ENCODE measurements around the gene WDR37. TPM values are rescaled to one million over a fixed set of nuclear protein-coding genes. Genes with fewer than 3 reads are reported as not detected.
"Not testable (repeated sequence)": the region's sequence is repeated elsewhere in the genome, so short reads cannot be mapped to it uniquely, and the experiment has no call there.

WDR37 gene
- 12.1 TPM for polyA plus RNA-seq (2013)

GRCh38 chr10:1056326-1057105 lies at the start of gene WDR37:
Gene WDR37, plus strand, starts transcription at chr10:1056385. Its CDS starts 15,771 bp downstream, at chr10:1072156.
- Histone ChIP-seq H3K36me3 (ENCODE audit: control insufficient read depth in 4 of 4, insufficient read depth in 4 of 4, low read length in 3 of 4) (peaks cover 8 to 27% (median 13%) of the 10 kb centered on the region in 4 experiments), H3K4me1 (ENCODE audit: control extremely low read depth in 1 of 4, control insufficient read depth in 4 of 4, insufficient read depth in 4 of 4, low read length in 3 of 4) (peaks cover 13 to 40% (median 27%) of the 10 kb centered on the region in 4 experiments), H3K27me3 (replicated peaks in 2 of 5; ENCODE audit: control insufficient read depth in 4 of 5, insufficient read depth in 5 of 5, low read length in 4 of 5) (no peaks in the 10 kb centered on the region), H3K4me3 (ENCODE audit: control insufficient read depth in 1 of 7, extremely low read depth in 1 of 7, insufficient read depth in 4 of 7, low read depth in 2 of 7, low read length in 6 of 7) (peak within 1 kb of the TSS; percentile 90 to 100 (median 95)), H3K27ac (ENCODE audit: insufficient read depth in 1 of 2, low read depth in 1 of 2, low read length in 2 of 2, poor library complexity in 1 of 2, severe bottlenecking in 2 of 2) (peak within 1 kb of the TSS; percentile 93 to 94), H3K9me3 (ENCODE audit: control extremely low read depth in 1 of 5, control insufficient read depth in 4 of 5, insufficient read depth in 2 of 5, low read depth in 1 of 5, low read length in 4 of 5) (no peaks in the 10 kb centered on the region)
- 0% methylated on average over 67 of the region's 87 CpGs for WGBS (ENCODE audit: insufficient coverage)
- ChIA-PET CTCF (interaction anchor here (1.0 to 1.3 kb wide), 2 partner anchors 14 to 40 kb away, joined by 3 read pairs; no protein-coding TSS in a partner anchor), POLR2A (interaction anchor here (0.6 to 2.3 kb wide), 2 partner anchors 13 to 371 kb away, joined by 4 to 9 read pairs; no protein-coding TSS in a partner anchor)
- DNase-seq = peak; percentile 80 to 91 (median 82)

GRCh38 chr10:1006573-1006972 lies 49.6 kb upstream of the WDR37 start:
- DNase-seq = no peak
- ChIA-PET POLR2A (interaction anchor here (0.9 kb wide), 1 partner anchor 35 kb away, joined by 4 read pairs; no protein-coding TSS in a partner anchor), CTCF (interaction anchor here (0.5 kb wide), 1 partner anchor 59 kb away, joined by 3 read pairs; no protein-coding TSS in a partner anchor)
- Histone ChIP-seq H3K4me3 (ENCODE audit: control insufficient read depth in 1 of 7, extremely low read depth in 1 of 7, insufficient read depth in 4 of 7, low read depth in 2 of 7, low read length in 6 of 7) (no peak overlapping the region), H3K36me3 (ENCODE audit: control insufficient read depth in 4 of 4, insufficient read depth in 4 of 4, low read length in 3 of 4) (peaks cover 41 to 97% (median 80%) of the 10 kb centered on the region in 4 experiments), H3K27me3 (replicated peaks in 2 of 5; ENCODE audit: control insufficient read depth in 4 of 5, insufficient read depth in 5 of 5, low read length in 4 of 5) (no peaks in the 10 kb centered on the region), H3K9me3 (ENCODE audit: control extremely low read depth in 1 of 5, control insufficient read depth in 4 of 5, insufficient read depth in 2 of 5, low read depth in 1 of 5, low read length in 4 of 5) (peaks cover 5 to 26% (median 7%) of the 10 kb centered on the region in 5 experiments), H3K4me1 (ENCODE audit: control extremely low read depth in 1 of 4, control insufficient read depth in 4 of 4, insufficient read depth in 4 of 4, low read length in 3 of 4) (no peaks in the 10 kb centered on the region), H3K27ac (ENCODE audit: insufficient read depth in 1 of 2, low read depth in 1 of 2, low read length in 2 of 2, poor library complexity in 1 of 2, severe bottlenecking in 2 of 2) (no peak overlapping the region)
- 96% methylated on average over 9 of the region's 9 CpGs for WGBS (ENCODE audit: insufficient coverage)

GRCh38 chr10:1007583-1007982 lies 48.6 kb upstream of the WDR37 start:
- CTCF ChIA-PET = no interaction called here

GRCh38 chr10:1009071-1009494 lies 47.1 kb upstream of the WDR37 start:
- H3K27ac ChIP-seq (ENCODE audit: insufficient read depth in 1 of 2, low read depth in 1 of 2, low read length in 2 of 2, poor library complexity in 1 of 2, severe bottlenecking in 2 of 2) = no peak overlapping the region
- H3K27me3 ChIP-seq (replicated peaks in 2 of 5; ENCODE audit: control insufficient read depth in 4 of 5, insufficient read depth in 5 of 5, low read length in 4 of 5) = no peaks in the 10 kb centered on the region
- peaks cover 0 to 3% (median 0%) of the 10 kb centered on the region in 5 experiments for H3K9me3 ChIP-seq (ENCODE audit: control extremely low read depth in 1 of 5, control insufficient read depth in 4 of 5, insufficient read depth in 2 of 5, low read depth in 1 of 5, low read length in 4 of 5)
- H3K4me3 ChIP-seq (ENCODE audit: control insufficient read depth in 1 of 7, extremely low read depth in 1 of 7, insufficient read depth in 4 of 7, low read depth in 2 of 7, low read length in 6 of 7) = no peak overlapping the region
- ChIA-PET CTCF (no interaction called here), POLR2A (interaction anchor here (0.7 kb wide), 1 partner anchor 36 kb away, joined by 4 read pairs; no protein-coding TSS in a partner anchor)
- no peak for DNase-seq
- 97% methylated on average over 8 of the region's 9 CpGs for WGBS (ENCODE audit: insufficient coverage)
- no peaks in the 10 kb centered on the region for H3K4me1 ChIP-seq (ENCODE audit: control extremely low read depth in 1 of 4, control insufficient read depth in 4 of 4, insufficient read depth in 4 of 4, low read length in 3 of 4)
- H3K36me3 ChIP-seq (ENCODE audit: control insufficient read depth in 4 of 4, insufficient read depth in 4 of 4, low read length in 3 of 4) = peaks cover 42 to 93% (median 76%) of the 10 kb centered on the region in 4 experiments

More at GRCh38 chr10:1007583-1007982, 48.6 kb upstream of the WDR37 start:
- H3K27ac ChIP-seq (ENCODE audit: insufficient read depth in 1 of 2, low read depth in 1 of 2, low read length in 2 of 2, poor library complexity in 1 of 2, severe bottlenecking in 2 of 2) = no peak overlapping the region
- DNase-seq = no peak
- peaks cover 47 to 97% (median 81%) of the 10 kb centered on the region in 4 experiments for H3K36me3 ChIP-seq (ENCODE audit: control insufficient read depth in 4 of 4, insufficient read depth in 4 of 4, low read length in 3 of 4)
- H3K4me3 ChIP-seq (ENCODE audit: control insufficient read depth in 1 of 7, extremely low read depth in 1 of 7, insufficient read depth in 4 of 7, low read depth in 2 of 7, low read length in 6 of 7) = no peak overlapping the region
- H3K9me3 ChIP-seq (ENCODE audit: control extremely low read depth in 1 of 5, control insufficient read depth in 4 of 5, insufficient read depth in 2 of 5, low read depth in 1 of 5, low read length in 4 of 5) = peaks cover 2 to 16% (median 4%) of the 10 kb centered on the region in 5 experiments
- POLR2A ChIA-PET = no interaction called here
- no peaks in the 10 kb centered on the region for H3K4me1 ChIP-seq (ENCODE audit: control extremely low read depth in 1 of 4, control insufficient read depth in 4 of 4, insufficient read depth in 4 of 4, low read length in 3 of 4)
- no peaks in the 10 kb centered on the region for H3K27me3 ChIP-seq (replicated peaks in 2 of 5; ENCODE audit: control insufficient read depth in 4 of 5, insufficient read depth in 5 of 5, low read length in 4 of 5)
- WGBS (ENCODE audit: insufficient coverage) = 96% methylated on average over 8 of the region's 10 CpGs

GRCh38 chr10:1009947-1010346 lies 46.2 kb upstream of the WDR37 start:
- H3K36me3 ChIP-seq (ENCODE audit: control insufficient read depth in 4 of 4, insufficient read depth in 4 of 4, low read length in 3 of 4) = peaks cover 34 to 91% (median 73%) of the 10 kb centered on the region in 4 experiments
- H3K4me3 ChIP-seq (ENCODE audit: control insufficient read depth in 1 of 7, extremely low read depth in 1 of 7, insufficient read depth in 4 of 7, low read depth in 2 of 7, low read length in 6 of 7); H3K27ac ChIP-seq (ENCODE audit: insufficient read depth in 1 of 2, low read depth in 1 of 2, low read length in 2 of 2, poor library complexity in 1 of 2, severe bottlenecking in 2 of 2); H3K27me3 ChIP-seq (replicated peaks in 2 of 5; ENCODE audit: control insufficient read depth in 4 of 5, insufficient read depth in 5 of 5, low read length in 4 of 5); H3K4me1 ChIP-seq (ENCODE audit: control extremely low read depth in 1 of 4, control insufficient read depth in 4 of 4, insufficient read depth in 4 of 4, low read length in 3 of 4); H3K9me3 ChIP-seq (ENCODE audit: control extremely low read depth in 1 of 5, control insufficient read depth in 4 of 5, insufficient read depth in 2 of 5, low read depth in 1 of 5, low read length in 4 of 5); CTCF ChIA-PET; DNase-seq: not testable (repeated sequence)
- POLR2A ChIA-PET = interaction anchor here (0.7 kb wide), 1 partner anchor 35 kb away, joined by 4 read pairs; no protein-coding TSS in a partner anchor
- 92% methylated on average over 3 of the region's 8 CpGs for WGBS (ENCODE audit: insufficient coverage)

GRCh38 chr10:1010703-1011102 lies 45.5 kb upstream of the WDR37 start:
- Histone ChIP-seq H3K36me3 (ENCODE audit: control insufficient read depth in 4 of 4, insufficient read depth in 4 of 4, low read length in 3 of 4) (peaks cover 31 to 89% (median 70%) of the 10 kb centered on the region in 4 experiments), H3K4me3 (ENCODE audit: control insufficient read depth in 1 of 7, extremely low read depth in 1 of 7, insufficient read depth in 4 of 7, low read depth in 2 of 7, low read length in 6 of 7) (no peak overlapping the region), H3K27ac (ENCODE audit: insufficient read depth in 1 of 2, low read depth in 1 of 2, low read length in 2 of 2, poor library complexity in 1 of 2, severe bottlenecking in 2 of 2) (no peak overlapping the region), H3K27me3 (replicated peaks in 2 of 5; ENCODE audit: control insufficient read depth in 4 of 5, insufficient read depth in 5 of 5, low read length in 4 of 5) (no peaks in the 10 kb centered on the region), H3K9me3 (ENCODE audit: control extremely low read depth in 1 of 5, control insufficient read depth in 4 of 5, insufficient read depth in 2 of 5, low read depth in 1 of 5, low read length in 4 of 5) (no peaks in the 10 kb centered on the region), H3K4me1 (ENCODE audit: control extremely low read depth in 1 of 4, control insufficient read depth in 4 of 4, insufficient read depth in 4 of 4, low read length in 3 of 4) (no peaks in the 10 kb centered on the region)
- WGBS (ENCODE audit: insufficient coverage) = 95% methylated on average over 5 of the region's 7 CpGs
- POLR2A ChIA-PET = no interaction called here
- DNase-seq = no peak
- CTCF ChIA-PET = no interaction called here

GRCh38 chr10:1011696-1012095 lies 44.5 kb upstream of the WDR37 start:
- peaks cover 34 to 91% (median 69%) of the 10 kb centered on the region in 4 experiments for H3K36me3 ChIP-seq (ENCODE audit: control insufficient read depth in 4 of 4, insufficient read depth in 4 of 4, low read length in 3 of 4)
- WGBS (ENCODE audit: insufficient coverage) = 99% methylated on average over 15 of the region's 16 CpGs
- H3K4me3 ChIP-seq (ENCODE audit: control insufficient read depth in 1 of 7, extremely low read depth in 1 of 7, insufficient read depth in 4 of 7, low read depth in 2 of 7, low read length in 6 of 7) = no peak overlapping the region
- H3K27ac ChIP-seq (ENCODE audit: insufficient read depth in 1 of 2, low read depth in 1 of 2, low read length in 2 of 2, poor library complexity in 1 of 2, severe bottlenecking in 2 of 2) = no peak overlapping the region
- ChIA-PET POLR2A (interaction anchor here (0.5 kb wide), 1 partner anchor 85 kb away, joined by 5 read pairs; no protein-coding TSS in a partner anchor), CTCF (no interaction called here)
- no peaks in the 10 kb centered on the region for H3K9me3 ChIP-seq (ENCODE audit: control extremely low read depth in 1 of 5, control insufficient read depth in 4 of 5, insufficient read depth in 2 of 5, low read depth in 1 of 5, low read length in 4 of 5)
- no peak for DNase-seq
- no peaks in the 10 kb centered on the region for H3K27me3 ChIP-seq (replicated peaks in 2 of 5; ENCODE audit: control insufficient read depth in 4 of 5, insufficient read depth in 5 of 5, low read length in 4 of 5)
- no peaks in the 10 kb centered on the region for H3K4me1 ChIP-seq (ENCODE audit: control extremely low read depth in 1 of 4, control insufficient read depth in 4 of 4, insufficient read depth in 4 of 4, low read length in 3 of 4)
